ENCODE data around the gene POLL.

- TF ChIP-seq CTCF (IDR thresholded peaks at IDR 0.05; ENCODE audit: insufficient read depth, low read depth, low read length): no peak
- TF ChIP-seq EZH2 (IDR thresholded peaks at IDR 0.05; ENCODE audit: insufficient read depth, low read length): no peak
Measured at GRCh38 chr10:101585841-101586240, 2.2 kb downstream of the POLL start.
